CD4-positive, alpha-beta T cell treated with Interleukin-17A for 4 hours (primary cell): Measurements from ENCODE around the gene FBXO3.
A peak's percentile ranks its signal among the peaks of the same experiment; 100 is the strongest.

Source experiments
- DNase-seq: peaks from one replicate; pipeline ENCODE4 v3.0.0-alpha.2; 2020; ENCODE audit warnings: mixed read lengths

FBXO3 gene

DNA sequence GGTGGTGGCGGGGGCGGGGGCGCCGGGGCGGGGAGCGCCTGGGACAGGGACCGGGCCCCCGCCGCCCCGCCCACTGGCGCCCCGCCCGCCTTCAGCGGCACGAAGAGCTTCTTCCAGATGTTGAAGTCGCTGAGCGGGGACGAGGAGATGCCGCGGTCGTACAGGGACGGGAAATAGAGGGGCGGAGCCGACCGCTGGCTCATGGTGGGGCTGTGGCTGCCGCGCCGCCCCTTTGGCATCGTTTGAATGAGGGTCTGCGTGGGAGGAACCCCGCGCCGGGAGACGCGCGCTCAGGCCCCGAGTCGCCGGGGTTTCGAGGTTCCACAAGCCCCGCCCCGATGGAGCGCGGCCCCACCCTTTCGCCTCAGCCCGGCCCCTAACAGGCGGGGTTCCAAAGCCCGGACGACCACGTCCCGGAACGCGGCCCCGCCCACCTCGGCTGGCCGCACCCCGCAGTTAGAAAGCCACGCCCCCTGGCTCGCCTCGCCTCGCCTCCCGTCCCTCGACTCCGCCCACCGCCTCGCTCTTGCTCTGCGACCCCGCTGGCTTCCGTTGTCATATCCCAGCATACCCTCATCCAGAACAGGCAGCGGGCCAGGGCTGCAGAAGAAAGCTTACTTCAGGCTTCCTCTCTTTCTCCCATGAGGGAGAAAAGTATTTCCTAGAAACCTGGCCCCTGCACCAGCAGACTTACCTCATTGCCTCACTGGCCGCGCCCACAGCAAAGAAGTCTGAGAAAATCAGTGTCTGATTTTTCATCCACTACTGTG lies 73.6 kb downstream of the FBXO3 start, which contains the start of gene C11orf91:
Gene C11orf91, minus strand, starts transcription at position 325 of the 770 bp plus-strand sequence. Its CDS starts 86 bp downstream, at position 239.
- DNase-seq: peak; percentile 98

DNA sequence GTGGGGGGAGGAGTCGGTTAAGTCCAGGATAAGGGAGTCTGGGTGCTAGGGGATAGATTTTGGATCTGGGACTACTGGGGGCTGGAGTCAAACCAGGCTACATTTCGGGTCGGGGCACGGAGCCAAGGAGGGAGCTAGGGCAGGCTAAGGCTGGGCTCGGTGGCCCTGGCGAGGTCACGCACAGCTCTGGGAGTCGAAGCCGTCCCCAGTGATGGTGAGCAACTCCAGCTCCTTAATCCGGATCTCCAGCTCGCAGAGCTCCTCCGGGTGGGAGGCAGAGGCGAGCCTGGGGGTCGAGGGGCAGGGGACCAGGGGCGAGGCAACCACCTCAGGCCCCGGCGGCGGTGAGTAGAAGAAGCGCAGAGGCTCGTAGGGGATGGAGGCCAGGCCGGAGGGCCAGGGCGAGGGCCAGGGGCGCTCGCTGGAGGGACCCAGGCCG lies 74.2 kb downstream of the FBXO3 start:
- DNase-seq: peak; percentile 14

DNA sequence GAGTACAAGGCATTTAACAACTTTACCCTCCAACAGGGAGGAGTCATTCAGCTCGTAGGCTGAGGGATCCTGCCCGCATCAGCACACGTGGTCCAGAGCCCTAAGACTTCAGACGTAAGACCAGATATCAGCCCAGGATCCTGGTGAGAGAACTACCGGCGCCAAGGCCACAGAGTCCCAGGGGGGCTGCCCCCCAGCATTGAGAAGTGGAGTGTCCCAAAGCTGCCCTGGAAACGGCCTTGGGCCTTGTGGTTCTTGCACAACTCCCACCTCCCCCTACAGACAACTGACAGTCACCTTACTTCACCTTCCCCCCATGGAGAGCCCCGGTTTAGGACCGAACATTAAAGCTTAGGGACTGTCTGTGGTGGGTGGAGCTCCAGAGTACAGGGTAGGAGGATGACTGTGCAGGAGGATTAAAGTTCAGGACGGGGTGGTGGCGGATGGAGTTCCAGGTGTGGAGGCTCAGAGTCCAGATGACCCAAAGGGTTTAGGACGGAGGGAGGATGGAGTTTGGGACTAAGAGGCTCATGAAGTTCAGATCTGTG lies 74.7 kb downstream of the FBXO3 start:
- no peak for DNase-seq

DNA sequence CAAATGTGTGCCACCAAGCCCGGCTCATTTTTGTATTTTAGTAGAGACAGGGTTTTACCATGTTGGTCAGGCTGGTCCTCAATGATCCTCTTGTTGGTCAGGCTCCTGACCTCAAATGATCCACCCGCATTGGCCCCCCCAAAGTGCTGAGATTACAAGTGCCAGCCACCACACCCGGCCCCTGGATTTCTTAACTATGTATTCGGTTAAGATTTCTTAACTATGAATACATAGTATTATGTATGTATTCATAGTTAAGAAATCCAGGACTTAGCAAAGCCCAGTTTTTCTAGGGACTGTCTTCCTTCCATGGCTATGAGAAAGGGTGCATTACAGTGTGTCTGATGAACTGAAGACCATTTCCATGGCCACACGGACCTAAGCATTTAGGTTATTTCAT lies 75.4 kb downstream of the FBXO3 start:
- DNase-seq: no peak

DNA sequence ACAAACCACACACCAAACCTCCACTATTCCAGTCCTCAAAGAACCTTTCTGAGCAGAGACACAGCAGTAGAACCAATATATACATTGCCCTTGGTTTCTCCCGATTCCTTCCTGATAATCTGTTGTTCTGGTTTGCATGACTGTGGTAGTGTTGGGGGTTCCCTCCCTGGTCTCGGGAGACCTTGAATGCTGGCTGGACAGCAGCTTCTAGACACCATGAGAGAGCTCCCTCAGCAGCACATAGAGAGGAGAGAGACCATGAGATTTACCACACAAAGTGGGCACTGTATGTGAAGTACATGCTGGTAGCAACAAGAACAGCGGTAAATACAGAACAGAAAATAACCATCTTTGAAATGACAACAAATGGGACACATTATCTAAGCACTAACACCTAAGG lies 76.3 kb downstream of the FBXO3 start:
- no peak for DNase-seq

DNA sequence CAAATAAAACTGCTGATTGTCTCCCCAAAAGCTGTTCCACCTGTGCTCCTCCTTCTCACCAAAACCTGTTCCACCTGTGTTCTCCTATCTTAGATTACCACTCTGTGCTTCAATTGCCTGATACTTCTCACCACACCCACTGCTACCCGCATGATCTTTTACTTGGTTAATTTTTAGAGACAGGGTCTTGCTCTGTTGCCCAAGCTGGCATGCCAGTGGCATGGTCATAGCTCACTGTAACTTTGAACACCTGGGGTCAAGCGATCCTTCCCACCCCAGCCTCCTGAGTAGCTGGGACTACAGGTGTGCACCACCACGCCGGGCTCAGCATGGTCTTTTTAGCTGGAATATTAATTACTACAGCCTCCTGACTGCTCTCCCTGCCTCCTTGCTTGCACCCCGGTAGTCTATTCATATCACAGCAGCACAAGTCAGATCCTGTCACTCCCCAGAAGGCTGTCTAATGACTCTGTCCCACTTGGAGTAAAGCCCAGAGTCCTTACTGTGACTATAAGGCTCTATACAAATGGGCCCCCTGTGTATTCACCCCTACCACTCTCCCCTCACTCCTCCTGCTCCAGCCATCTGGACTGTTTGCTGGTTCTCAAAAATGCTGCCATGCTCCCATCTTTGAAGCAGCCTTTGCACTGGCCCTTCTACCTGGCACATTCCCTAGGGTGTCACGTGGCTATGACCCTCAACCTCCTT lies 77.2 kb downstream of the FBXO3 start:
- DNase-seq: no peak

DNA sequence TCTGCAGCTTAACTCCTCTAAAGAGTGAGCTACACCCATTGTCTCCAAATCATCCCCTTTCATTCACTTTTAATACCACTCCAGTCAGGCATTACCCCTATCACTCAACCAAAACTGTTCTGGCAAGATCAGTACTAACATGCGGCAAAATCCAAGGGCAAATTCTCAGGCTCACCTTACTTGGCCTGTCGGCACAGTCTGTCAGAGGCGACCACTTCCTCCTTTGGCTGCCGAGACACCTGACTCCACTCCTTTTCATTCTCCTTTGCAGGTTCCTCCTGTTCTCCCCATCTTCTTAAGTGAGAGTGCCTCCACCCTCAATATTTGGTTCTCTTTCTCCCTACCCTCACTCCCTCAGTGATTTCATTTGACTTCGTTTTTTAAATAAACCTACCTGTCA lies 77.9 kb downstream of the FBXO3 start:
- DNase-seq: no peak

DNA sequence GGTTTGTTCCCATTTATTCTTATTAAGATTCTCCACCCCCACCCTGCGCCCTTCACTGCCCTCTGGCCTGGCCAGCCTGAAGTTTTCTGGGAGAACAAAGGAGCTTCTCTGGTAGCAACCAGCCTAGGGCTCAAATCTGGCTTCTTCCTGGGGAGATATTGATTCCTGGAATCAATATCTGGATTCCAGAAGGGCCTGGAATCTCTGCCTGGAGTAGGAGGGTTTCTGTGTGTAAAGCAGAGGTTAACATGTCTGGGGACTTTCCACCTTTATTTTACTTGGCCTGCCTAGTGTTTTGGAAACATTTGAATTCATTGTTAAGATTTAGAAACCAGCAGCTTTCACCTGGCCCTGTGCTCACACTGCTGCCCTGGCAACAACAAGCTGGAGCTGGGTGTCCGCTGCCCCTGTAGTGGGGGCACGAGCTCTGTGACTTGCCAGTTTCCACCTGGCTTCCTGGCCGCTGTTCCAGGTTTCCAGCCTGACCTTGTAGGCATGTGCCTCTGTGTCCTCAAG lies 79.2 kb downstream of the FBXO3 start:
- DNase-seq: no peak

DNA sequence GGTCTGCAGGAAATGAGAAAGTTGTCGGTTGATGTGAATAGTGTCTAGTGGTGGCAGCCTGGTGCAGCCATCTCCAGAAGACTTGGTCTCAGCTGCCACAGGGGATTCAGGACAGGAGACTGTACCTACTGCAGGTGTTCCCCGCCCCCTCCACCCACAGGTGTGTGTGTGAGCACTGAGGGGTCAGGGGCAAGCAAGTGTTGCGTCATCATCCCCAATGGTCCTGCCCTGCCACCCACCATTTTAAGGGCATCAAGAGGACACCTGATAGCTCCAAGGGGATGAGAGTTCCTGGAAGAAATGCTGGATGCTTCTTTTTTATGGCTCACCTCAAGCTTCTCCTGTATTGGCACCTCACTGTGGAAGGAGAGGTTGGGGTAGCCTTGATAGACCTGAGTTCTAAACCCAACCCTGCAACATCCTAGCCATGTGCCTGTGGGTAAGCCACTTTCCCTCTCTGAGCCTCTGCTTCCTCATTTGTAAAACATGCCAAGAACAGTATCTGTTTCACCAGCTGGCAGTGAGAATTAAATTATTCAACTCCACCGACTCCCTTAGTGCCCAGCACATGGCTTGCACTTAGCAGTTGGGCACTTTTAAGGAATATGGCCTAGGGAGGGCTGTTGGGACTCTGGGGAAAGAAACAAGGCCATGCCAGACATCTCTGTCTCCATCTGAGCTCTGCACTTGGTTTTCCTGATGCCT lies 79.8 kb downstream of the FBXO3 start:
- DNase-seq: no peak

DNA sequence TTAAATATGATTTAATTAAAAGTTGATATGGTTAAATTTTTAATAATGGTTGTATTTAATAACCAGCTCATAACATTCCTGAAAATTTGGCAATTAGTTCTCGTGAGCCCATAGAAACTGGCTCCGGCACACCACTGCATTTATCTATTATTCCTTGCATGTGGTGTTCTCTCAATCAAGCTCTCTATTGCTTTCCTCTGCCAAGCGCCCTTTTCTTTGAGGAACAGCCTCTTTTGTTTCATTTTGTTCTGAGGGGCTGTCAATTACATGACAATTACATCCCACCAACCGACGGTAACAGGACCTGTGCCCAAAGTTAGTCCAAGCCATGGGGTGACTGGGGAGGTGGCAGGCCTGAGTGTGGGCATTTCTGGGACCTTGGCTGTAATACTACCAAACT lies 81.8 kb downstream of the FBXO3 start:
- DNase-seq: no peak

DNA sequence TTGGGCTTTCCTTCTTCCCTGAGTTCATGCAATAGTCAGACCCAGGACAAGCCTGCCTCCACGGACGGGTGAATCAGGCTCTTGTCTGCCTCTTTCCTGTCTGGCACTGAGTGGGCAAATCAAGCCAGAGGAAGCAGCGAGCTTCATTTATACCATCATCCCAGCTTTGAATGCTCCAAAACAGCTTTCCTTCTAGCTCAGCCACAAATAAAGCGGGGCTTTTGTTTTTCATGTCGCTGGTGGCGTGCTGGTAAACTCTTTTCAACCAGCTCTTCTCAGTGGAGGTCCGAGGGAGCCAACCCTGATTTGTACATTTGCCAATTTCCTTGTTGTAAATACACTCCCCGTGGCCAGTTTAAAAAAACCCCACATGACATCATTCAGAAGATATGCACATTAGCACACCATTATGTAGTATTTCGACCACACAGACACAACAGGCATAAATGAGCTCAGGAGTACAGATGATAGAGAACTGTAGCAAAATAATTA lies 82.3 kb downstream of the FBXO3 start:
- DNase-seq: no peak

DNA sequence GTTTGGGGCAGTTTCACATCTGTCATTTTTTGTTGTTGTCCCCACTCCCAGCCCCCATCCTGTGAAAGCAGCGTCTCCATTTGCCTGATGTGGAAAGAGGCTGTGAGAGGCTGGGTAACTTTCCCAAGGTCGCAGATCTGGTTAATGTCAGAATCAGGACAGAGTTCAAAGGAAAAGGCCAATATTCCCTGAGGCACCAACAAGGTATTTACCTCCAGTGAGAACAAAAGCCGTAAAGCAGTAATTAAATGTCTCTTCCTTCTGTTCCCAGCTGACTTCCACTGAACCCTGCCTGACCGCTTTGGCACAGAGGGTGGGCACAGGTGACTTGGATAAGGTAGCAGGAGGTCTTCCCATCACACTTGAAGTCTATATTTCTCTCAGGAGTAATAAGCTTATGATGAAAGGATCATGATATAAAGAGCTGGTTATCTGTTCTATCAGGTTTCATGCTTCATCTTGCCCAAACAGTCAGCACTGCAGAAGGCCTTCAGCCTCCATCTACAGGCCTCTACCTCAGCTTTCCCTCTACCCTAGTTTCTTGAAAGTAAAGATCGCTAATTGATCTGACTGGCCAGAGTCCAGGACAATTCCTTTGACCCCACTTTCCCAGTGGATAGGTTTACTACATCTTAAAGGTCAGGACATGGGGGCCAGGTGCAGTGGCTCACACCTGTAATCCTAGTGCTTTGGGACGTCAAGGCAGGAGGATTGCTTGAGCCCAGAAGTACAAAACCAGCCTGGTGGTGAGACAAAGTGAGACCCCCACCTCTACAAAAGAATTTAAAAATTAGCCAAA lies 83.1 kb downstream of the FBXO3 start:
- DNase-seq: no peak
